ENCODE data around the gene ZNF444.
"Not testable (repeated sequence)": the region's sequence is repeated elsewhere in the genome, so short reads cannot be mapped to it uniquely, and the experiment has no call there.

The ZNF444 gene

GRCh38 chr19:56140583-56141416 lies at the start of gene ZNF444:
Gene ZNF444 (plus strand): TSS chr19:56141287. CDS start chr19:56146912, 5,625 bp downstream.
- in situ Hi-C loops (cut with MboI; ENCODE audit: low sequenced_read_pairs), result no loop called here

GRCh38 chr19:56091751-56092546 lies 49.1 kb upstream of the ZNF444 start:
- in situ Hi-C loops (cut with MboI; ENCODE audit: low sequenced_read_pairs), result loop anchor here (25.0 kb wide), 1 partner anchor 220 kb away; the partner anchor contains the start of gene ZSCAN5A

- in situ Hi-C loops (cut with MboI; ENCODE audit: low sequenced_read_pairs), result loop anchor here (25.0 kb wide), 1 partner anchor 219 kb away; the partner anchor contains the start of gene ZSCAN5A
Observed at GRCh38 chr19:56092685-56093631, 48.1 kb upstream of the ZNF444 start.

- in situ Hi-C loops (cut with MboI; ENCODE audit: low sequenced_read_pairs), result loop anchor here (25.0 kb wide), 1 partner anchor 218 kb away; the partner anchor contains the start of gene ZSCAN5A
Observed at GRCh38 chr19:56094449-56094848, 46.6 kb upstream of the ZNF444 start.

- in situ Hi-C loops (cut with MboI; ENCODE audit: low sequenced_read_pairs), result loop anchor here (25.0 kb wide), 1 partner anchor 216 kb away; the partner anchor contains the start of gene ZSCAN5A
Observed at GRCh38 chr19:56096665-56097064, 44.4 kb upstream of the ZNF444 start.

- in situ Hi-C loops (cut with MboI; ENCODE audit: low sequenced_read_pairs), result loop anchor here (25.0 kb wide), 1 partner anchor 215 kb away; the partner anchor contains the start of gene ZSCAN5A
Observed at GRCh38 chr19:56097306-56097705, 43.8 kb upstream of the ZNF444 start.

GRCh38 chr19:56097776-56098175 lies 43.3 kb upstream of the ZNF444 start:
- in situ Hi-C loops (cut with MboI; ENCODE audit: low sequenced_read_pairs), result loop anchor here (25.0 kb wide), 1 partner anchor 215 kb away; the partner anchor contains the start of gene ZSCAN5A

GRCh38 chr19:56098237-56098636 lies 42.9 kb upstream of the ZNF444 start:
- in situ Hi-C loops (cut with MboI; ENCODE audit: low sequenced_read_pairs), result loop anchor here (25.0 kb wide), 1 partner anchor 214 kb away; the partner anchor contains the start of gene ZSCAN5A

GRCh38 chr19:56098731-56099568 lies 42.1 kb upstream of the ZNF444 start:
- in situ Hi-C loops (cut with MboI; ENCODE audit: low sequenced_read_pairs), result loop anchor here (25.0 kb wide), 1 partner anchor 213 kb away; the partner anchor contains the start of gene ZSCAN5A

- in situ Hi-C loops (cut with MboI; ENCODE audit: low sequenced_read_pairs), result loop anchor here (25.0 kb wide), 1 partner anchor 212 kb away; the partner anchor contains the start of gene ZSCAN5A
Observed at GRCh38 chr19:56099638-56100539, 41.2 kb upstream of the ZNF444 start.

- in situ Hi-C loops (cut with MboI; ENCODE audit: low sequenced_read_pairs), result no loop called here
Observed at GRCh38 chr19:56101095-56101494, 40.0 kb upstream of the ZNF444 start.

- in situ Hi-C loops (cut with MboI; ENCODE audit: low sequenced_read_pairs), result no loop called here
Observed at GRCh38 chr19:56101746-56102535, 39.1 kb upstream of the ZNF444 start.

GRCh38 chr19:56103027-56103614 lies 38.0 kb upstream of the ZNF444 start:
- in situ Hi-C loops (cut with MboI; ENCODE audit: low sequenced_read_pairs), result no loop called here

- in situ Hi-C loops (cut with MboI; ENCODE audit: low sequenced_read_pairs), result no loop called here
Observed at GRCh38 chr19:56104423-56104822, 36.7 kb upstream of the ZNF444 start.

GRCh38 chr19:56105090-56105701 lies 35.9 kb upstream of the ZNF444 start:
- in situ Hi-C loops (cut with MboI; ENCODE audit: low sequenced_read_pairs), result no loop called here

GRCh38 chr19:56105831-56106396 lies 35.2 kb upstream of the ZNF444 start:
- in situ Hi-C loops (cut with MboI; ENCODE audit: low sequenced_read_pairs), result not testable (repeated sequence)

Data from HL-60/S4 treated with phorbol 12-myristate 13-acetate at 8.2 ng/mL for 4 days and 3 days (cell line).